ENCODE data around the gene USP13.

DNA sequence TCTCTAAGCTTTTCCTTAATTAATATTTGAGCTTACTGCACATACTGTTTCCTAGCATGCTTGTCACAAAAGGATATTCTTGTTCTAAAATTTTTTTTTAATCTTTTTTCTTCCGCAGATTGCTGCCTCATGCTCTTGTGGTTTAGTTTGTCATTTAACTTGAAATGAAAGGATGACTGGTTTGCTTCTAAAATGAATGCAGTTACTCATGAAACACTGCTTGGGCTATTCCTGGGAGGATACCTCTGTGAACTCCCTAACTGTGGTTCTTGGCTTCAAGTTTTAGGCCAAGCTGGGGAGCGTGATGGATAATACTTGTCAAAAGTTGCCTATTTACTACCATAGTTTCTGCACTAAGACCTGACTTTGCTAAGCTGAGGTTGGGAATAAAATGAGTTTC is 64.0 kb downstream of the USP13 start:
- TF ChIP-seq TCF7L2 (IDR thresholded peaks at IDR 0.05; ENCODE audit: borderline replicate concordance, extremely low read depth, insufficient read depth, insufficient read length) (no peak), EZH2phosphoT487 (IDR thresholded peaks at IDR 0.05; ENCODE audit: borderline replicate concordance) (no peak), POLR2AphosphoS5 (IDR thresholded peaks at IDR 0.05; ENCODE audit: low read depth, low read length) (no peak), EZH2 (IDR thresholded peaks at IDR 0.05) (no peak), CEBPB (IDR thresholded peaks at IDR 0.05; ENCODE audit: low read depth) (no peak), ZNF274 (IDR thresholded peaks at IDR 0.05; ENCODE audit: low read depth, low read length) (no peak), ELF1 (IDR thresholded peaks at IDR 0.05; ENCODE audit: borderline replicate concordance, low read depth) (no peak), CBX3 (IDR thresholded peaks at IDR 0.05; ENCODE audit: low read depth) (no peak), SP1 (IDR thresholded peaks at IDR 0.05; ENCODE audit: low read depth) (no peak)
- TF ChIP-seq, protein P1, sequence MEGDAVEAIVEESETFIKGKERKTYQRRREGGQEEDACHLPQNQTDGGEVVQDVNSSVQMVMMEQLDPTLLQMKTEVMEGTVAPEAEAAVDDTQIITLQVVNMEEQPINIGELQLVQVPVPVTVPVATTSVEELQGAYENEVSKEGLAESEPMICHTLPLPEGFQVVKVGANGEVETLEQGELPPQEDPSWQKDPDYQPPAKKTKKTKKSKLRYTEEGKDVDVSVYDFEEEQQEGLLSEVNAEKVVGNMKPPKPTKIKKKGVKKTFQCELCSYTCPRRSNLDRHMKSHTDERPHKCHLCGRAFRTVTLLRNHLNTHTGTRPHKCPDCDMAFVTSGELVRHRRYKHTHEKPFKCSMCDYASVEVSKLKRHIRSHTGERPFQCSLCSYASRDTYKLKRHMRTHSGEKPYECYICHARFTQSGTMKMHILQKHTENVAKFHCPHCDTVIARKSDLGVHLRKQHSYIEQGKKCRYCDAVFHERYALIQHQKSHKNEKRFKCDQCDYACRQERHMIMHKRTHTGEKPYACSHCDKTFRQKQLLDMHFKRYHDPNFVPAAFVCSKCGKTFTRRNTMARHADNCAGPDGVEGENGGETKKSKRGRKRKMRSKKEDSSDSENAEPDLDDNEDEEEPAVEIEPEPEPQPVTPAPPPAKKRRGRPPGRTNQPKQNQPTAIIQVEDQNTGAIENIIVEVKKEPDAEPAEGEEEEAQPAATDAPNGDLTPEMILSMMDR (IDR thresholded peaks at IDR 0.05 in 2 of 3, conservative IDR thresholded peaks at IDR 0.05 in 1 of 3; ENCODE audit: borderline replicate concordance in 1 of 3, insufficient read depth in 1 of 3, low read depth in 2 of 3, low read length in 2 of 3) = no peak
- TF ChIP-seq, protein P2, sequence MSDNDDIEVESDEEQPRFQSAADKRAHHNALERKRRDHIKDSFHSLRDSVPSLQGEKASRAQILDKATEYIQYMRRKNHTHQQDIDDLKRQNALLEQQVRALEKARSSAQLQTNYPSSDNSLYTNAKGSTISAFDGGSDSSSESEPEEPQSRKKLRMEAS (IDR thresholded peaks at IDR 0.05) = no peak
- TF ChIP-seq, protein P3, sequence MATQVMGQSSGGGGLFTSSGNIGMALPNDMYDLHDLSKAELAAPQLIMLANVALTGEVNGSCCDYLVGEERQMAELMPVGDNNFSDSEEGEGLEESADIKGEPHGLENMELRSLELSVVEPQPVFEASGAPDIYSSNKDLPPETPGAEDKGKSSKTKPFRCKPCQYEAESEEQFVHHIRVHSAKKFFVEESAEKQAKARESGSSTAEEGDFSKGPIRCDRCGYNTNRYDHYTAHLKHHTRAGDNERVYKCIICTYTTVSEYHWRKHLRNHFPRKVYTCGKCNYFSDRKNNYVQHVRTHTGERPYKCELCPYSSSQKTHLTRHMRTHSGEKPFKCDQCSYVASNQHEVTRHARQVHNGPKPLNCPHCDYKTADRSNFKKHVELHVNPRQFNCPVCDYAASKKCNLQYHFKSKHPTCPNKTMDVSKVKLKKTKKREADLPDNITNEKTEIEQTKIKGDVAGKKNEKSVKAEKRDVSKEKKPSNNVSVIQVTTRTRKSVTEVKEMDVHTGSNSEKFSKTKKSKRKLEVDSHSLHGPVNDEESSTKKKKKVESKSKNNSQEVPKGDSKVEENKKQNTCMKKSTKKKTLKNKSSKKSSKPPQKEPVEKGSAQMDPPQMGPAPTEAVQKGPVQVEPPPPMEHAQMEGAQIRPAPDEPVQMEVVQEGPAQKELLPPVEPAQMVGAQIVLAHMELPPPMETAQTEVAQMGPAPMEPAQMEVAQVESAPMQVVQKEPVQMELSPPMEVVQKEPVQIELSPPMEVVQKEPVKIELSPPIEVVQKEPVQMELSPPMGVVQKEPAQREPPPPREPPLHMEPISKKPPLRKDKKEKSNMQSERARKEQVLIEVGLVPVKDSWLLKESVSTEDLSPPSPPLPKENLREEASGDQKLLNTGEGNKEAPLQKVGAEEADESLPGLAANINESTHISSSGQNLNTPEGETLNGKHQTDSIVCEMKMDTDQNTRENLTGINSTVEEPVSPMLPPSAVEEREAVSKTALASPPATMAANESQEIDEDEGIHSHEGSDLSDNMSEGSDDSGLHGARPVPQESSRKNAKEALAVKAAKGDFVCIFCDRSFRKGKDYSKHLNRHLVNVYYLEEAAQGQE (IDR thresholded peaks at IDR 0.05; ENCODE audit: low read depth) = no peak

Data from HCT116 (cell line).